Measurements from ENCODE around the gene EEF2.
"Not testable (repeated sequence)": the region's sequence is repeated elsewhere in the genome, so short reads cannot be mapped to it uniquely, and the experiment has no call there.

The EEF2 gene

GRCh38 chr19:3942790-3943409, 42.4 kb downstream of the EEF2 start:
- DNase-seq = no peak

GRCh38 chr19:3938300-3938950, 46.8 kb downstream of the EEF2 start:
- DNase-seq = not testable (repeated sequence)

GRCh38 chr19:3936506-3937442, 48.5 kb downstream of the EEF2 start:
- DNase-seq = no peak

GRCh38 chr19:3932931-3933810, 52.1 kb downstream of the EEF2 start, which contains the start of gene NMRK2:
NMRK2 (plus strand) TSS chr19:3933069; CDS start chr19:3933672, 603 bp downstream.
- DNase-seq = peak; percentile 27

GRCh38 chr19:3931041-3931440, 54.2 kb downstream of the EEF2 start:
- DNase-seq = no peak

Measured in NCI-H1436 treated with DMSO at 0.1 percent for 48 hours (cell line).